PC-9 (cell line): Measurements from ENCODE around the gene CLDN17. TPM values are rescaled to one million over a fixed set of nuclear protein-coding genes. Genes with fewer than 3 reads are reported as not detected.
A peak's percentile ranks its signal among the peaks of the same experiment; 100 is the strongest.

Source experiments
- Bru-seq: library from RNA; stranded (reverse); fragments of 400-500 nt; gene quantifications from one replicate; lab custom pipeline; 2021; lab: Mats Ljungman, UMichigan
- BruChase-seq, 2 experiments: library from RNA; stranded (reverse); fragments of 400-500 nt; gene quantifications; one replicate each; lab custom pipeline; 2021; lab: Mats Ljungman, UMichigan
- BruUV-seq: library from RNA; stranded (reverse); fragments of 400-500 nt; replicated peaks from 2 replicates; lab custom pipeline; 2021; lab: Mats Ljungman, UMichigan
- CTCF ChIA-PET: fragments of 300-600 bp; sonication (Branson Sonifier 250); formaldehyde crosslinking; loops from one replicate; lab custom pipeline; 2022; ENCODE audit warnings: antibody characterized with exemption; lab: Charles Lee
- POLR2A ChIA-PET: fragments of 300-600 bp; sonication (Branson Sonifier 250); formaldehyde crosslinking; loops from one replicate; lab custom pipeline; 2022; ENCODE audit warnings: antibody characterized with exemption; ENCODE audit not compliant: unreplicated experiment; lab: Charles Lee
- DNase-seq, 2 experiments: peaks; one replicate each; pipeline versions ENCODE4 v3.0.0 to v3.0.0-alpha.2; 2015 to 2022; ENCODE audit warnings: mixed read lengths in 1 of 2
- H2AFZ ChIP-seq: fragments of 200-600 bp; sonication (generic); 2 replicates; pipeline ENCODE4 v1.8.1; 2017; ENCODE audit warnings: antibody characterized with exemption
- H3F3A ChIP-seq: fragments of 200-600 bp; sonication (generic); 2 replicates; pipeline ENCODE4 v1.8.1; 2017; ENCODE audit warnings: antibody characterized with exemption, mild to moderate bottlenecking, low read depth; ENCODE audit not compliant: insufficient read depth
- H3K27ac ChIP-seq: fragments of 200-600 bp; sonication (generic); 2 replicates; pipeline ENCODE4 v1.6.1; 2016; ENCODE audit warnings: mixed run types
- H3K27me3 ChIP-seq: fragments of 200-600 bp; sonication (generic); 2 replicates; pipeline ENCODE4 v1.6.1; 2016; ENCODE audit warnings: low read depth, mixed run types; ENCODE audit not compliant: insufficient read depth
- H3K36me3 ChIP-seq: fragments of 200-600 bp; sonication (generic); 2 replicates; pipeline ENCODE4 v1.6.1; 2016; ENCODE audit warnings: low read depth, mixed run types
- H3K4me1 ChIP-seq: fragments of 200-600 bp; sonication (generic); replicated peaks from 2 replicates; pipeline ENCODE4 v1.6.1; 2016; ENCODE audit warnings: mixed run types; ENCODE audit not compliant: insufficient read depth
- H3K4me2 ChIP-seq: fragments of 200-600 bp; sonication (generic); 2 replicates; pipeline ENCODE4 v1.6.1; 2017; ENCODE audit warnings: mixed run types
- H3K4me3 ChIP-seq: fragments of 200-600 bp; sonication (generic); 2 replicates; pipeline ENCODE4 v1.6.1; 2016; ENCODE audit warnings: mixed run types
- H3K79me2 ChIP-seq: fragments of 200-600 bp; sonication (generic); 2 replicates; pipeline ENCODE4 v1.6.1; 2017; ENCODE audit warnings: low read depth, mixed run types
- H3K9me2 ChIP-seq: fragments of 200-600 bp; sonication (generic); 2 replicates; pipeline ENCODE4 v1.8.1; 2017; ENCODE audit warnings: mild to moderate bottlenecking; ENCODE audit not compliant: insufficient read depth
- H3K9me3 ChIP-seq: fragments of 200-600 bp; sonication (generic); 2 replicates; pipeline ENCODE4 v1.8.1; 2016; ENCODE audit warnings: low read depth; ENCODE audit not compliant: insufficient read depth
- H4K20me1 ChIP-seq: fragments of 200-600 bp; sonication (generic); 2 replicates; pipeline ENCODE4 v1.8.1; 2017; ENCODE audit not compliant: insufficient read depth
- EZH2 ChIP-seq: fragments of 200-600 bp; sonication (generic); IDR thresholded peaks from 2 replicates; pipeline ENCODE4 v1.8.0; 2017; ENCODE audit warnings: antibody characterized with exemption, low read depth
- intact Hi-C: fragments of 100-400 bp; cut with micrococcal nuclease; formaldehyde crosslinking; loops from one replicate; pipeline ENCODE4 v1.10.0; 2022; ENCODE audit not compliant: unreplicated experiment
- long read RNA-seq: library from polyadenylated mRNA; stranded (forward); transcript quantifications from one replicate; pipeline ENCODE4 v2.0.0, GENCODE V29; 2022
- total RNA-seq: library from RNA; stranded (reverse); gene quantifications from 2 replicates; pipeline ENCODE4 v1.2.3, GENCODE V29; 2021
- TF ChIP-seq, protein P1 (sequence below): fragments of 200-600 bp; sonication (generic); conservative IDR thresholded peaks from 2 replicates; pipeline ENCODE4 v1.6.1; 2017; ENCODE audit warnings: mixed run types, antibody characterized with exemption, mild to moderate bottlenecking, moderate library complexity

Gene CLDN17, protein sequence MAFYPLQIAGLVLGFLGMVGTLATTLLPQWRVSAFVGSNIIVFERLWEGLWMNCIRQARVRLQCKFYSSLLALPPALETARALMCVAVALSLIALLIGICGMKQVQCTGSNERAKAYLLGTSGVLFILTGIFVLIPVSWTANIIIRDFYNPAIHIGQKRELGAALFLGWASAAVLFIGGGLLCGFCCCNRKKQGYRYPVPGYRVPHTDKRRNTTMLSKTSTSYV
- not detected in 2 replicates for total RNA-seq
- not detected for Bru-seq, nascent RNA
- BruChase-seq, experiment 1, labeled RNA remaining after a 2-hour chase: not detected
- not detected for BruChase-seq, experiment 2, labeled RNA remaining after a 6-hour chase
- long read RNA-seq: 0 reads

DNA sequence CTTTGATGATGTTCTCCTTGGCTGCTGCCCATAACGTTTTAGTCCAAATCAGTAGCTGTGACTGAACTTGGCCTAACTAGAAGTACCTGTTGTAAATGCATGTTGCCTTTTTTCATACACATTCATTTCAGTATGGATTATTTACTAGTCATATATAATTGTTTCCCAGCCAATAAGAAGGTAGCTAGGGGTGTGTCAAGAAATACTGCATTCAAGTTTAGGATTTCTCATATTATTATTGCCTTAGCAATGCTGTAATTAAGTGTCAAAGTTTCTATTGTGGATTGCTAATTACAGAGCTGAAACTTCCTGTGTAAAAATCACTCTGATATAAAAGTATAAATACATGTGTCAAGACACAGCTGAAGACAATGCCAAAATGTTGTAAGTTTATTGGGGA is at the start of gene CLDN17:
Gene CLDN17, minus strand, starts transcription at position 101 of the 400 bp plus-strand sequence. CDS start 188 bp downstream, outside the sequence.
- Histone ChIP-seq H3K4me2 (no peak within 1 kb of the TSS), H3K9me3 (no peaks in the 10 kb centered on the region), H3K9me2 (no peaks in the 10 kb centered on the region), H3K36me3 (no peaks in the 10 kb centered on the region), H3K4me1 (no peaks in the 10 kb centered on the region), H3K27me3 (no peaks in the 10 kb centered on the region), H4K20me1 (no peaks in the 10 kb centered on the region), H3K27ac (no peak within 1 kb of the TSS), H2AFZ (no peak within 1 kb of the TSS), H3F3A (no peaks in the 10 kb centered on the region), H3K4me3 (no peak within 1 kb of the TSS), H3K79me2 (no peaks in the 10 kb centered on the region)
- ChIA-PET CTCF (no interaction called here), POLR2A (no interaction called here)
- no TSS peak for BruUV-seq
- TF ChIP-seq EZH2: no peak
- TF ChIP-seq, protein P1, sequence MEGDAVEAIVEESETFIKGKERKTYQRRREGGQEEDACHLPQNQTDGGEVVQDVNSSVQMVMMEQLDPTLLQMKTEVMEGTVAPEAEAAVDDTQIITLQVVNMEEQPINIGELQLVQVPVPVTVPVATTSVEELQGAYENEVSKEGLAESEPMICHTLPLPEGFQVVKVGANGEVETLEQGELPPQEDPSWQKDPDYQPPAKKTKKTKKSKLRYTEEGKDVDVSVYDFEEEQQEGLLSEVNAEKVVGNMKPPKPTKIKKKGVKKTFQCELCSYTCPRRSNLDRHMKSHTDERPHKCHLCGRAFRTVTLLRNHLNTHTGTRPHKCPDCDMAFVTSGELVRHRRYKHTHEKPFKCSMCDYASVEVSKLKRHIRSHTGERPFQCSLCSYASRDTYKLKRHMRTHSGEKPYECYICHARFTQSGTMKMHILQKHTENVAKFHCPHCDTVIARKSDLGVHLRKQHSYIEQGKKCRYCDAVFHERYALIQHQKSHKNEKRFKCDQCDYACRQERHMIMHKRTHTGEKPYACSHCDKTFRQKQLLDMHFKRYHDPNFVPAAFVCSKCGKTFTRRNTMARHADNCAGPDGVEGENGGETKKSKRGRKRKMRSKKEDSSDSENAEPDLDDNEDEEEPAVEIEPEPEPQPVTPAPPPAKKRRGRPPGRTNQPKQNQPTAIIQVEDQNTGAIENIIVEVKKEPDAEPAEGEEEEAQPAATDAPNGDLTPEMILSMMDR: no peak
- DNase-seq: no peak
- intact Hi-C loops: no loop called here

DNA sequence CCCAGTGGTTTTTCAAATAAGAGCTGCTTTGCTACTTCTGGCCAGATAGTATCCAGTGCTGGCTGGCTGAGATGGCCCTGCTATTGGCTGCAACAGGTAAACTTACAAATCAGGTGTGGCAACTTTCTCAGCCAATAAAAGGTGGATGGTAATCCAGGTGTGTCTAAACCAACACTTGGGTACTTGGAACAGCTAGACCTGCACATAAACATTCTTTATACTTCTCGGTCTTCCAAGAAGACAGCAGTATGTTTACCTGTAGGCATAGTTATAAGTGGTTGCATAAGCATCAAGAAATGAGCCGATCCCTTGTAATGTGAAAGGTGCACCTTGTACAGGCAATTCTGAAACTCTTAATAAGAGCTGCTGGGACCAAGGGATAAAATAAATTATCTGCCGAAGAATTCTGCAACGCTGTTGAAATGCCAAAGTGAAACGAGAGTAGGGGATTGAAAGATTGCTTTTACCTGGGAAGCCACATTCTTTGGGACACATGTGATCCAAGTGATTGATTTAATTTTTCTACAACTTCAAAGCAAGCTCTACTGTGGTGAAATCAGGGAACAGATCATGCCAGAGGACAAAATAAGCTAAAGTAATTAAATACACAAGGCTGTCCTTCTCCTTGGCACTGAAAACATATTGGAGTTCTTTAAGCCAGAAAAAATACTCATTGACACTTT is 49.6 kb upstream of the CLDN17 start, which contains the start of gene CLDN8:
Gene CLDN8, minus strand, starts transcription at position 57 of the 683 bp plus-strand sequence. CDS start 172 bp downstream, outside the sequence.
- H3K27ac ChIP-seq: no peak within 1 kb of the TSS
- no peaks in the 10 kb centered on the region for H3K4me1 ChIP-seq
- no peaks in the 10 kb centered on the region for H3K9me2 ChIP-seq
- intact Hi-C loops: no loop called here
- no peak within 1 kb of the TSS for H2AFZ ChIP-seq
- no peaks in the 10 kb centered on the region for H4K20me1 ChIP-seq
- ChIA-PET CTCF (no interaction called here), POLR2A (interaction anchor here (0.8 kb wide), 1 partner anchor 9 kb away, joined by 7 read pairs; no protein-coding TSS in a partner anchor)
- H3K79me2 ChIP-seq: no peaks in the 10 kb centered on the region
- no peaks in the 10 kb centered on the region for H3F3A ChIP-seq
- no TSS peak for BruUV-seq
- H3K27me3 ChIP-seq: no peaks in the 10 kb centered on the region
- H3K36me3 ChIP-seq: no peaks in the 10 kb centered on the region
- TF ChIP-seq, protein P1: no peak
- TF ChIP-seq EZH2: no peak
- H3K9me3 ChIP-seq: no peaks in the 10 kb centered on the region
- no peak within 1 kb of the TSS for H3K4me2 ChIP-seq
- H3K4me3 ChIP-seq: no peak within 1 kb of the TSS
- peak; percentile 35 to 39 for DNase-seq

DNA sequence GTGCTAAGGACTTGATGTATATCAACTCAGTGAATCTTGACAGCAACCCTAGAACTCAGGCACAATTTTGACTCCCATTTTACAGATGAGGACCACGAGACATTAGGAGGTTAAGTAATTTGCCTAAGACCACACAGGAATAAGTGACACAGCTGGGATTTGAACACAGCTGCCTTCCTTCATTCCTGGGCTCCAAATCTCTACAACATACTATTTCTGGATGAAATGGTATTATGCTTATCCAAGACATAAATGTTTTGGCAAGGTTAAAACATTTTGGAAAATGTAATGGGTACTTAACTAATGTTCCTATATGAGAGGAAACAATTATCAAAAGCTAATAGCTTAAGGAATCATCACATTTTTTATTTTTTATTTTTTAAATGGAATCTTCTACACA is 44.5 kb upstream of the CLDN17 start:
- ChIA-PET POLR2A (no interaction called here), CTCF (no interaction called here)
- no peak for DNase-seq
- no peaks in the 10 kb centered on the region for H3F3A ChIP-seq
- no peak overlapping the region for H3K27ac ChIP-seq
- no peak overlapping the region for H2AFZ ChIP-seq
- no peaks in the 10 kb centered on the region for H3K36me3 ChIP-seq
- H3K4me3 ChIP-seq: no peak overlapping the region
- no peaks in the 10 kb centered on the region for H3K79me2 ChIP-seq
- no peak overlapping the region for H3K4me2 ChIP-seq
- intact Hi-C loops: no loop called here
- H3K4me1 ChIP-seq: peaks cover 13% of the 10 kb centered on the region
- TF ChIP-seq EZH2: no peak
- TF ChIP-seq, protein P1: no peak
- no peaks in the 10 kb centered on the region for H4K20me1 ChIP-seq
- H3K27me3 ChIP-seq: no peaks in the 10 kb centered on the region
- no peaks in the 10 kb centered on the region for H3K9me3 ChIP-seq
- no TSS peak for BruUV-seq
- H3K9me2 ChIP-seq: no peaks in the 10 kb centered on the region
